BLaER1 treated with 17β-estradiol and CSF1 and Interleukin-3, amounts not matched to agents 10 nM and 100 nM (cell line): Measurements from ENCODE around the gene EHMT2.
"Not testable (repeated sequence)": the region's sequence is repeated elsewhere in the genome, so short reads cannot be mapped to it uniquely, and the experiment has no call there.

Source experiments
- H3K27ac ChIP-seq, 11 experiments: shearing (Covaris generic); formaldehyde crosslinking; 2 replicates each; pipeline ENCODE4 v1.8.1; 2022
- H3K27me3 ChIP-seq, 11 experiments: shearing (Covaris generic); formaldehyde crosslinking; 2 replicates each; pipeline ENCODE4 v1.8.1; 2022
- H3K36me3 ChIP-seq, 11 experiments: shearing (Covaris generic); formaldehyde crosslinking; 2 replicates each; pipeline ENCODE4 v1.8.1; 2022
- H3K4me1 ChIP-seq, 10 experiments: shearing (Covaris generic); formaldehyde crosslinking; 2 replicates each; pipeline ENCODE4 v1.8.1; 2022
- H3K4me2 ChIP-seq, 11 experiments: shearing (Covaris generic); formaldehyde crosslinking; 2 replicates each; pipeline ENCODE4 v1.8.1; 2022
- H3K4me3 ChIP-seq, 10 experiments: shearing (Covaris generic); formaldehyde crosslinking; 2 replicates each; pipeline ENCODE4 v1.8.1; 2022
- H3K9ac ChIP-seq, 11 experiments: shearing (Covaris generic); formaldehyde crosslinking; 2 replicates each; pipeline ENCODE4 v1.8.1; 2022
- H3K9me3 ChIP-seq, 11 experiments: shearing (Covaris generic); formaldehyde crosslinking; replicated peaks in 1 of 11; 2 replicates each; pipeline ENCODE4 v1.8.1; 2022
- H4K20me1 ChIP-seq, 11 experiments: shearing (Covaris generic); formaldehyde crosslinking; 2 replicates each; pipeline ENCODE4 v1.8.1; 2022
- Cebpa-rat ChIP-seq, 11 experiments: shearing (Covaris generic); IDR thresholded peaks; 2 replicates each; pipeline ENCODE4 v1.8.1; 2022

Gene EHMT2

DNA sequence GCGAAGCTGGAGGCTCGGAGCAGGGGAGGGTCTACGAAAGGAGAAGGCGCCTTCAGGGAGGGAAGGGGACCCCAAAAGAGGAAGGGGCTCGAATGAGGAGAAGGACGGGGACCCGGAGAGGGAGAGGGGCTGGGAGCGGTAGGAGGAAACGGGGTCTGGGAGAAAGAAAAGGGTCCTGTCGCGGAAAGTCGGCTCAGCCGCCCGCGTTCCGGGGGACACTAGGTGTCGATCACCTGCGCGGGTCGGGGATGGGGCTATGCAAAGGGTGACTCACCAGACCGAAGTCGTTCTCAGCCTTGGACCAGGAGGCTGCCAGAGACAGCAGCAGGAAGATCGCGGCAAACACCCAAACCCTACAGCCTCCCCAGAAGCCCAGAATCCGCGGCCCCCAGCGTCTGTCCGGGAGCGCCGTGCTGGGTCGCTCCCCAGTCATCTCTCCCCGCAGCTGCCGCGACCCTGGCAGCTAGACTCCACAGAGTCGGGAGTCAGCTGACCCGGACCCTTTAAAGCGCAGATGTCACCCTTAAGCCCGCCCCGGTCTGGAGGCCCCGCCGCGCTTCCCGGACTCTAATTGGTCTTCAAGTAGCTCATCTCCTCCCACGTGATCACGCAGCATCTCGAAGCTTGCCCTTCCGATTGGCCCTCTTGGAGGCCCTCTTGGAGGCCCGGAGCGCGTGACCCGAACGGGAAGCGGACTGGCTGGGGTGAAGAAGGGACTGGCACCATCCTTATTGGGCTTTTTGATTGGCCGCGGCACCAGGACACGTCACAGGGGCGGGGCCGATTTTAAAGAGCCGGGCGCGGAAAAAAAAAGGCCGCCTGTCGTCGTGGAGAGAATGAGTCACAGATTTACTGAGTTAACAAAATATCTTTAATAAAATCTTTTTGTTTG lies 34.9 kb downstream of the EHMT2 start, which contains the start of gene NEU1:
NEU1 (minus strand) TSS at position 478 of the 892 bp plus-strand sequence; CDS start at position 433, 45 bp downstream.
- no peak for TF ChIP-seq Cebpa-rat (IDR thresholded peaks at IDR 0.05)
- H3K4me2 ChIP-seq, result peak within 1 kb of the TSS; percentile 93 to 100 (median 98)
- no peaks in the 10 kb centered on the region for H3K9me3 ChIP-seq
- H3K27me3 ChIP-seq, result no peaks in the 10 kb centered on the region
- H3K27ac ChIP-seq, result peak within 1 kb of the TSS; percentile 67 to 93 (median 77)
- peaks cover 0 to 20% (median 5%) of the 10 kb centered on the region in 11 experiments; a peak in 5 of 22 replicates for H4K20me1 ChIP-seq
- H3K36me3 ChIP-seq, result peaks cover 25 to 38% (median 34%) of the 10 kb centered on the region in 11 experiments; a peak in 20 of 22 replicates
- H3K9ac ChIP-seq, result peak within 1 kb of the TSS; percentile 77 to 97 (median 85)
- peak within 1 kb of the TSS; percentile 69 to 100 (median 82) for H3K4me3 ChIP-seq
- peaks cover 34 to 49% (median 37%) of the 10 kb centered on the region in 10 experiments for H3K4me1 ChIP-seq

DNA sequence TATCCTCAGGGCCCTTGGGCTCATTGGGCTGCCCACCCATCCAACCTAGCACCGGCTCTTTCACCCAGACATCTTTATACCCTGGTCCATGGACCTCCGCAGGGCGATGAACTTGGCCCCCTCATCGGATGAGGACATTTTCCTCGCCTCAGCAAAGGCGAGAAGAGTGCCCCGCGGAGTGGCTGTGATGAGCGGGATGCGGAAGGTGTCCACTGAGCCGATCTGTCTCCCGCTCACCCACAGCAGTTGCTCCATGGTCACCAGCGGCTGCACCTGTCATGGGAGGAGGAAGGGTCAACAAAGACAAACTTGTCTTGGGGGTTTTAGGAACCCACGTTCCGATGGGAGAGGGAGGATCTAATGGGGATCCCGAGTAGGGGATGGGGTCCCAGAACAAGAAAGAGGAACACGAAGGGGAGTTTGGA lies 35.6 kb downstream of the EHMT2 start:
- H4K20me1 ChIP-seq, result peaks cover 0 to 20% (median 5%) of the 10 kb centered on the region in 11 experiments; a peak in 5 of 22 replicates
- H3K36me3 ChIP-seq, result peaks cover 27 to 44% (median 40%) of the 10 kb centered on the region in 11 experiments; a peak in 20 of 22 replicates
- H3K27me3 ChIP-seq, result no peaks in the 10 kb centered on the region
- peak overlapping the region; percentile 77 to 97 (median 85) for H3K9ac ChIP-seq
- H3K4me2 ChIP-seq, result peak overlapping the region; percentile 93 to 100 (median 98)
- peak overlapping the region; percentile 69 to 100 (median 82) for H3K4me3 ChIP-seq
- H3K4me1 ChIP-seq, result peaks cover 34 to 49% (median 37%) of the 10 kb centered on the region in 10 experiments
- H3K27ac ChIP-seq, result peak overlapping the region; percentile 25 to 93 (median 75); a peak in 20 of 22 replicates
- no peaks in the 10 kb centered on the region for H3K9me3 ChIP-seq
- TF ChIP-seq Cebpa-rat (IDR thresholded peaks at IDR 0.05), result no peak

DNA sequence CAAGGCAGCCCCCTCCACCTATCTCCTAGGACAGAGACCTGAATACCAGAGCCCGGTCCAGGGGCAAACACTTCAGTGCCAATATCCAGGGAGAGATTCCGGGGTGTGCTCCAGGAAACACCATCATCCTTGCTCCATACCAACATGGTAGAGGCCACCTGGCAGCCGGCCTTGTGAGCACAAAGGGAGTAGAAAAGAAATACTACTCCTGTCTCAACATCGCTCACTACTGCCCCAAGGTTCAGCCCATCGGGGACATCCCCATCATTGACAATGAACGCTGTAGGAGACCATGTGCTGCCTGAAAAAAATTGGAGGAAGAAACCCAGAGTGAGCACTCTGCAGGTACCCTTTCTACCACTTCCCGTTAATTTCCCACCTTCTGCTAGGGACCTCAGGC lies 36.3 kb downstream of the EHMT2 start:
- Histone ChIP-seq H3K4me1 (peaks cover 34 to 49% (median 37%) of the 10 kb centered on the region in 10 experiments), H3K27me3 (no peaks in the 10 kb centered on the region), H3K27ac (no peak overlapping the region), H3K9me3 (no peaks in the 10 kb centered on the region), H3K4me3 (peak overlapping the region in 3 of 10 experiments; percentile 81 to 100 (median 90); a peak in 4 of 20 replicates), H4K20me1 (peaks cover 0 to 20% (median 5%) of the 10 kb centered on the region in 11 experiments; a peak in 5 of 22 replicates), H3K36me3 (peaks cover 27 to 52% (median 40%) of the 10 kb centered on the region in 11 experiments; a peak in 20 of 22 replicates), H3K9ac (peak overlapping the region in 2 of 11 experiments; percentile 94 to 97; a peak in 3 of 22 replicates), H3K4me2 (peak overlapping the region in 9 of 11 experiments; percentile 95 to 100 (median 98); a peak in 13 of 22 replicates)
- TF ChIP-seq Cebpa-rat (IDR thresholded peaks at IDR 0.05), result no peak

DNA sequence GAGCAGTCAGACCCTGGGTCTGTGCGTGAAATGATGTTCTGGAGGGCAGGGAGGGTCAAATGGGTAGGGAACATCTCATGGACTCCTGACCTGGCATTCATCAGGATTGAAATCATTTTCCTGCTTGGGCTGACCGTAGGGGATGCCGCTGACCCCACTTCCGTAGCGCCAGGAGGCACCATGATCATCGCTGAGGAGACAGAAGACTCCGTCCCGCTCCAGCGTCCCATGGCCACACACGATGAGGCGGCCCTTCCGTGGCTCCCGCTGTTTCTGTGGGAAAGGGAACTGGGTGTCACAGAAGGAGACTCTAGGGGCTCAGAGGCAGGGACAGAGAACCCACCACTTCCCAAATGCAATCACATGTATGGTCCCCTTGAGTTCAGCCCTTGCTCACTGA lies 37.1 kb downstream of the EHMT2 start:
- Histone ChIP-seq H3K9ac (peak overlapping the region in 1 of 11 experiments; percentile 10; a peak in 1 of 22 replicates), H3K36me3 (peaks cover 27 to 60% (median 41%) of the 10 kb centered on the region in 11 experiments; a peak in 20 of 22 replicates), H4K20me1 (peaks cover 0 to 20% (median 5%) of the 10 kb centered on the region in 11 experiments; a peak in 5 of 22 replicates), H3K4me2 (no peak overlapping the region; a peak in 1 of 22 replicates), H3K9me3 (peaks cover 0 to 6% (median 3%) of the 10 kb centered on the region in 11 experiments; a peak in 14 of 22 replicates), H3K4me1 (peaks cover 29 to 44% (median 31%) of the 10 kb centered on the region in 10 experiments), H3K4me3 (no peak overlapping the region), H3K27ac (no peak overlapping the region), H3K27me3 (no peaks in the 10 kb centered on the region)
- TF ChIP-seq Cebpa-rat (IDR thresholded peaks at IDR 0.05), result no peak

DNA sequence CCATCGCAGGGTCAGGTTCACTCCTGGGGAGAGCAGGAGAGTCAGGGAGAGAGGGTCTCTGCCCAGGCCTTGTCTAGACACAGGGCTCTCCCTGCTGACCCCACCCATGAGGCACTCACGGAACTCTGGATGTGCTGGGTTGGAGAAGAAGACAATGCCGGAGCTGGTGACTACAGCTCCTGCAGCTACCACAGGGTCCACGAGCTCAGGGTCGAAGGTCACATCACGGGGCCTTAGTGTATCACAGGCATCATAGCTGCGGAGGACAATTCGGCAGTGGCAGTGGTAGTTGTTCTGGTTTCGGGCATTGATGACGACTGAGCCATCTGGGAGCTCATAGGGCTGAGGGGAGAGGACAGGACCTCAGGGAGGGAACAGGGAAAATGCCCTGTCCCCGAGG lies 37.6 kb downstream of the EHMT2 start:
- Histone ChIP-seq H3K36me3 (peaks cover 27 to 62% (median 41%) of the 10 kb centered on the region in 11 experiments; a peak in 20 of 22 replicates), H3K4me1 (peaks cover 25 to 39% (median 27%) of the 10 kb centered on the region in 10 experiments), H3K4me3 (no peak overlapping the region), H3K27ac (no peak overlapping the region), H4K20me1 (peaks cover 0 to 20% (median 5%) of the 10 kb centered on the region in 11 experiments; a peak in 5 of 22 replicates), H3K9ac (peak overlapping the region in 1 of 11 experiments; percentile 32; a peak in 1 of 22 replicates), H3K27me3 (no peaks in the 10 kb centered on the region), H3K4me2 (no peak overlapping the region; a peak in 1 of 22 replicates), H3K9me3 (peaks cover 0 to 10% (median 6%) of the 10 kb centered on the region in 11 experiments; a peak in 14 of 22 replicates)
- no peak for TF ChIP-seq Cebpa-rat (IDR thresholded peaks at IDR 0.05)

DNA sequence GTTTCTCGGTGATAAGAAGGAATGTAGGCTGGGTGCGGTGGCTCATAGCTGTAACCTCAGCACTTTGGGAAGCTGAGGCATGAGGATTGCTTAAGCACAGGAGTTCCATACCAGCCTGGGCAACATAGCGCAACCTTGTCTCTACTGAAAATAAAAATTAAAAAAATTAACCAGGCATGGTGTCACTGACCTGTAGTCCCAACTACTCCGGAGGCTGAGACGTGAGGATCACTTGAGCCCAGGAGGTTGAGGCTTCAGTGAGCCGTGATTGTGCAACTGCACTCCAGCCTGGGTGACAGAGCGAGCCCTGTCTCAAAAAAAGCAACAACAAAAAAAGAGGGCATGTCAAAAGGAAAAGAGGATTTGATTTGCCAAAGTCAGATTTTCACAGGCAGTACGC lies 38.8 kb downstream of the EHMT2 start:
- Histone ChIP-seq H3K9ac (peak overlapping the region in 1 of 11 experiments; percentile 32; a peak in 1 of 22 replicates), H4K20me1 (peaks cover 0 to 20% (median 5%) of the 10 kb centered on the region in 11 experiments; a peak in 5 of 22 replicates), H3K27ac (no peak overlapping the region), H3K4me1 (peaks cover 16 to 30% (median 17%) of the 10 kb centered on the region in 10 experiments), H3K4me2 (no peak overlapping the region), H3K27me3 (no peaks in the 10 kb centered on the region), H3K4me3 (no peak overlapping the region), H3K36me3 (peaks cover 27 to 62% (median 41%) of the 10 kb centered on the region in 11 experiments; a peak in 20 of 22 replicates), H3K9me3 (peaks cover 0 to 11% (median 6%) of the 10 kb centered on the region in 11 experiments; a peak in 14 of 22 replicates)
- 0 out of 22 replicates have a peak, but pooled peaks of 1 of the 11 experiments have one; percentile 33 for TF ChIP-seq Cebpa-rat (IDR thresholded peaks at IDR 0.05)

DNA sequence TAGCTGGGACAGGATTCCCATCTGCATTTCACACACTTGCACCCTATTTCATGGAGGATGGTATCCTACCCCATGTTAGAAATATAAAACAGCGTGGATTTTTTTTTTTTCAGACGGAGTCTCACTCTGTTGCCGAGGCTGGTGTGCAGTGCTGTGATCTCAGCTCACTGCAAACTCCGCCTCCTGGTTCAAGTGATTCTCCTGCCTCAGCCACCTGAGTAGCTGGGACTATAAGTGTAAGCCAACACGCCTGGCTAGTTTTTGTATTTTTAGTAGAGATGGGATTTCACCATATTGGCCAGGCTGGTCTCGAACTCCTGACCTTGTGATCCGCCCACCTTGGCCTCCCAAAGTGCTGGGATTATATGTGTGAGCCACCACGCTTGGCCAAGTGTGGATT lies 39.7 kb downstream of the EHMT2 start:
- Histone ChIP-seq H3K36me3 (peaks cover 27 to 65% (median 41%) of the 10 kb centered on the region in 11 experiments; a peak in 20 of 22 replicates), H3K9me3 (peaks cover 3 to 14% (median 8%) of the 10 kb centered on the region in 11 experiments; a peak in 20 of 22 replicates), H3K4me1 (peaks cover 11 to 30% (median 13%) of the 10 kb centered on the region in 10 experiments), H4K20me1 (peaks cover 0 to 20% (median 5%) of the 10 kb centered on the region in 11 experiments; a peak in 5 of 22 replicates)
- H3K4me3 ChIP-seq, H3K9ac ChIP-seq, H3K4me2 ChIP-seq, H3K27me3 ChIP-seq, H3K27ac ChIP-seq: not testable (repeated sequence)

DNA sequence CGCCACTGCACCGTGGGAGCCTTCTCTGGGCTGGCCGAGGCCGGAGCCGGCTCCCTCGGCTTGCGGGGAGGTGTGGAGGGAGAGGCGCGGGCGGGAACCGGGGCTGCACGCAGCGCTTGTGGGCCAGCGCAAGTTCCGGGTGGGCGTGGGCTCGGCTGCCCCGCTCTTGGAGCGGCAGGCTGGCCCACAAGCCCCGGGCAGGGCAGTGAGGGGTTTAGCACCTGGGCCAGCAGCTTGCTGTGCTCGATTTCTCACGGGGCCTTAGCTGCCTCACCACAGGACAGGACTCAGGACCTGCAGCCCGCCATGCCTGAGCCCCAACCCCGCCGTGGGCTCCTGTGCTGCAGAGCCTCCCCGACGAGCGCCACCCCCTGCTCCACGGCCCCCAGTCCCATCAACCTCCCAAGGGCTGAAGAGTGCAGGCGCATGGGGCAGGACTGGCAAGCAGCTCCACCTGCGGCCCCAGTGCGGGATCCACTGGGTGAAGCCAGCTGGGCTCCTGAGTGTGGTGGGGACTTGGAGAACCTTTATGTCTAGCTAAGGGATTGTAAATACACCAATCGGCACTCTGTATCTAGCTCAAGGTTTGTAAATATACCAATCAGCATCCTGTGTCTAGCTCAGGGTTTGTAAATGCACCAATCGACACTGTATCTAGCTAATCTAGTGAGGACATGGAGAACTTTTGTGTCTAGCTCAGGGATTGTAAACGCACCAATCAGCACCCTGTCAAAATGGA lies 45.3 kb downstream of the EHMT2 start:
- H4K20me1 ChIP-seq, H3K27me3 ChIP-seq, H3K27ac ChIP-seq, H3K4me3 ChIP-seq, H3K4me1 ChIP-seq, H3K9ac ChIP-seq, H3K4me2 ChIP-seq: not testable (repeated sequence)
- Histone ChIP-seq H3K36me3 (peaks cover 0 to 25% (median 5%) of the 10 kb centered on the region in 11 experiments; a peak in 12 of 22 replicates), H3K9me3 (peaks cover 6 to 24% (median 16%) of the 10 kb centered on the region in 11 experiments; a peak in 20 of 22 replicates)
